ENCODE measurements around the gene SELENON. TPM values are rescaled to one million over a fixed set of nuclear protein-coding genes. Genes with fewer than 3 reads are reported as not detected.

SELENON gene
- total RNA-seq, 1 donor from 2014 or later, result 5.2 TPM

GRCh38 chr1:25803368-25803767, 3.4 kb downstream of the SELENON start:
- Mint-ChIP-seq H3K36me3 (ENCODE audit: low read depth) (peaks cover 3% of the 10 kb centered on the region), H3K4me3 (no peak overlapping the region), H3K4me1 (ENCODE audit: low read depth) (peaks cover 11% of the 10 kb centered on the region), H3K27ac (no peak overlapping the region), H3K9me3 (no peaks in the 10 kb centered on the region), H3K27me3 (ENCODE audit: insufficient read depth) (peaks cover 29% of the 10 kb centered on the region)
- intact Hi-C loops (cut with micrococcal nuclease), result no loop called here
- DNase-seq (ENCODE audit: low spot score), result no peak

- Mint-ChIP-seq H3K9me3 (no peaks in the 10 kb centered on the region), H3K4me3 (no peak overlapping the region), H3K27ac (no peak overlapping the region), H3K27me3 (ENCODE audit: insufficient read depth) (peaks cover 29% of the 10 kb centered on the region), H3K36me3 (ENCODE audit: low read depth) (peaks cover 3% of the 10 kb centered on the region), H3K4me1 (ENCODE audit: low read depth) (peaks cover 11% of the 10 kb centered on the region)
- intact Hi-C loops (cut with micrococcal nuclease), result no loop called here
- no peak for DNase-seq (ENCODE audit: low spot score)
These were observed 4.4 kb downstream of the SELENON start for GRCh38 chr1:25804244-25804963.

GRCh38 chr1:25804964-25805862, 5.2 kb downstream of the SELENON start:
- Mint-ChIP-seq H3K9me3 (no peaks in the 10 kb centered on the region), H3K36me3 (ENCODE audit: low read depth) (peaks cover 3% of the 10 kb centered on the region), H3K27me3 (ENCODE audit: insufficient read depth) (peaks cover 29% of the 10 kb centered on the region), H3K27ac (no peak overlapping the region), H3K4me3 (no peak overlapping the region), H3K4me1 (ENCODE audit: low read depth) (peaks cover 11% of the 10 kb centered on the region)
- intact Hi-C loops (cut with micrococcal nuclease), result no loop called here
- DNase-seq (ENCODE audit: low spot score), result no peak

GRCh38 chr1:25805863-25806225, 5.9 kb downstream of the SELENON start:
- H3K4me1 Mint-ChIP-seq (ENCODE audit: low read depth), result peaks cover 11% of the 10 kb centered on the region
- no peak overlapping the region for H3K27ac Mint-ChIP-seq
- H3K4me3 Mint-ChIP-seq, result no peak overlapping the region
- peaks cover 24% of the 10 kb centered on the region for H3K27me3 Mint-ChIP-seq (ENCODE audit: insufficient read depth)
- intact Hi-C loops (cut with micrococcal nuclease), result no loop called here
- peaks cover 3% of the 10 kb centered on the region for H3K36me3 Mint-ChIP-seq (ENCODE audit: low read depth)
- no peaks in the 10 kb centered on the region for H3K9me3 Mint-ChIP-seq
- DNase-seq (ENCODE audit: low spot score), result no peak

GRCh38 chr1:25806418-25806817, 6.4 kb downstream of the SELENON start:
- Mint-ChIP-seq H3K36me3 (ENCODE audit: low read depth) (peaks cover 3% of the 10 kb centered on the region), H3K27me3 (ENCODE audit: insufficient read depth) (peaks cover 20% of the 10 kb centered on the region), H3K27ac (no peak overlapping the region), H3K4me3 (no peak overlapping the region), H3K9me3 (no peaks in the 10 kb centered on the region), H3K4me1 (ENCODE audit: low read depth) (peaks cover 11% of the 10 kb centered on the region)
- intact Hi-C loops (cut with micrococcal nuclease), result no loop called here
- DNase-seq (ENCODE audit: low spot score), result no peak

- DNase-seq (ENCODE audit: low spot score), result no peak
- no peaks in the 10 kb centered on the region for H3K9me3 Mint-ChIP-seq
These were observed 7.7 kb downstream of the SELENON start for GRCh38 chr1:25807480-25808390.

GRCh38 chr1:25808481-25809244, 8.7 kb downstream of the SELENON start:
- H3K9me3 Mint-ChIP-seq, result no peaks in the 10 kb centered on the region
- intact Hi-C loops (cut with micrococcal nuclease), result no loop called here

More at GRCh38 chr1:25807480-25808390, 7.7 kb downstream of the SELENON start:
- peaks cover 15% of the 10 kb centered on the region for H3K27me3 Mint-ChIP-seq (ENCODE audit: insufficient read depth)
- peaks cover 4% of the 10 kb centered on the region for H3K4me1 Mint-ChIP-seq (ENCODE audit: low read depth)
- no peak overlapping the region for H3K4me3 Mint-ChIP-seq
- no peak overlapping the region for H3K27ac Mint-ChIP-seq
- no peaks in the 10 kb centered on the region for H3K36me3 Mint-ChIP-seq (ENCODE audit: low read depth)
- intact Hi-C loops (cut with micrococcal nuclease), result no loop called here

GRCh38 chr1:25809283-25809926, 9.4 kb downstream of the SELENON start:
- no peak for DNase-seq (ENCODE audit: low spot score)
- no peak overlapping the region for H3K4me3 Mint-ChIP-seq
- H3K27me3 Mint-ChIP-seq (ENCODE audit: insufficient read depth), result peaks cover 10% of the 10 kb centered on the region
- H3K27ac Mint-ChIP-seq, result no peak overlapping the region
- H3K36me3 Mint-ChIP-seq (ENCODE audit: low read depth), result no peaks in the 10 kb centered on the region
- no peaks in the 10 kb centered on the region for H3K4me1 Mint-ChIP-seq (ENCODE audit: low read depth)
- intact Hi-C loops (cut with micrococcal nuclease), result no loop called here
- no peaks in the 10 kb centered on the region for H3K9me3 Mint-ChIP-seq

More at GRCh38 chr1:25808481-25809244, 8.7 kb downstream of the SELENON start:
- peaks cover 15% of the 10 kb centered on the region for H3K27me3 Mint-ChIP-seq (ENCODE audit: insufficient read depth)
- DNase-seq (ENCODE audit: low spot score), result no peak
- H3K4me3 Mint-ChIP-seq, result no peak overlapping the region
- no peaks in the 10 kb centered on the region for H3K36me3 Mint-ChIP-seq (ENCODE audit: low read depth)
- no peaks in the 10 kb centered on the region for H3K4me1 Mint-ChIP-seq (ENCODE audit: low read depth)
- no peak overlapping the region for H3K27ac Mint-ChIP-seq

- Mint-ChIP-seq H3K9me3 (no peaks in the 10 kb centered on the region), H3K27ac (no peak overlapping the region), H3K36me3 (ENCODE audit: low read depth) (no peaks in the 10 kb centered on the region), H3K4me3 (no peak overlapping the region), H3K4me1 (ENCODE audit: low read depth) (no peaks in the 10 kb centered on the region), H3K27me3 (ENCODE audit: insufficient read depth) (peaks cover 10% of the 10 kb centered on the region)
- intact Hi-C loops (cut with micrococcal nuclease), result loop anchor here (1.0 kb wide), 1 partner anchor 290 kb away; no protein-coding TSS in a partner anchor
- DNase-seq (ENCODE audit: low spot score), result no peak
These were observed 9.9 kb downstream of the SELENON start for GRCh38 chr1:25809929-25810328.

- H3K27me3 Mint-ChIP-seq (ENCODE audit: insufficient read depth), result peaks cover 6% of the 10 kb centered on the region
- no peaks in the 10 kb centered on the region for H3K9me3 Mint-ChIP-seq
- no peak overlapping the region for H3K27ac Mint-ChIP-seq
- H3K4me1 Mint-ChIP-seq (ENCODE audit: low read depth), result no peaks in the 10 kb centered on the region
- H3K36me3 Mint-ChIP-seq (ENCODE audit: low read depth), result no peaks in the 10 kb centered on the region
- no peak overlapping the region for H3K4me3 Mint-ChIP-seq
- intact Hi-C loops (cut with micrococcal nuclease), result loop anchor here (1.0 kb wide), 2 partner anchors 290 to 306 kb away; no protein-coding TSS in a partner anchor
- peak; percentile 67 for DNase-seq (ENCODE audit: low spot score)
These were observed 10.6 kb downstream of the SELENON start for GRCh38 chr1:25810341-25811299.
